SKM-1 treated with dmso at 0.1 percent for 144 hours (cell line): ENCODE results near the gene CNTFR.

Experiments used
- DNase-seq: peaks from one replicate; lab custom pipeline; 2025; ENCODE audit not compliant: unreplicated experiment; lab: John Stamatoyannopoulos, UW

Gene CNTFR

DNA sequence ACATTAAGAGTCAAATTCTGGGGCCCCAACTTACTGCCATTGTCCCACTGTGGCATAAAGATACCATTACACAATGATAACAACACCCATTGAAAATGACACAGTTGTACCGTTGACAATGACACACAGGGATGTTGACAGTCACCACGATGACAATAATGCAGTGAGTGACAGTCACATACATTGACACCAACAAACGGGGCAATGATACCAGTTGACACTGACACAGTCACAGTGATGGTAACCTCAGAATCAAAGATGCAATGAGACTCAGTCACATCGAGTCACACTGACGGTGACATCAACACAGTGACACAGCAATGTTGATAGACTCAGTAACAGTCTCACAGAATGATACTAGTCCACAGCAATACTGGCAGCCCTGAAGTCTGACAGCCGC, 16.9 kb downstream of the CNTFR start:
- DNase-seq = no peak

DNA sequence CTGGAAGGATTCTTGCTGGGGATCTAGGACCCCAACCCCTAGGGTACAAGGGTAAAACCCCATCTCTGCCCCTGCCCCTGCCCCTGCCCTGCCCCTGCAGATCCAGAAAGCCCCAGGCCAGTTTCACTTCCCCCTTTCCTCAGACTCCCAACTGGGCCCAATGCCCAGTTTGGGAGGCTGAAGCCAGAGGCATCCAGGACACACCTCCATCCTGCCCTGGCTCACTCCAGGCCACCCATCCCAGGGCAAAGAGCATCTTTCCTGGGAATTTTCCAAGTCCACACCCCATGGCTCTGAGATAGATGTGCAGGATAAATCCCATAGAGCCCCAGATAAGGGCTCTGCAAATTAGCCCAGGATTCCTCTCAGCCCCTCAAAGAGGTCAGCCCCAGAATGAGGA, 17.4 kb downstream of the CNTFR start:
- no peak for DNase-seq

DNA sequence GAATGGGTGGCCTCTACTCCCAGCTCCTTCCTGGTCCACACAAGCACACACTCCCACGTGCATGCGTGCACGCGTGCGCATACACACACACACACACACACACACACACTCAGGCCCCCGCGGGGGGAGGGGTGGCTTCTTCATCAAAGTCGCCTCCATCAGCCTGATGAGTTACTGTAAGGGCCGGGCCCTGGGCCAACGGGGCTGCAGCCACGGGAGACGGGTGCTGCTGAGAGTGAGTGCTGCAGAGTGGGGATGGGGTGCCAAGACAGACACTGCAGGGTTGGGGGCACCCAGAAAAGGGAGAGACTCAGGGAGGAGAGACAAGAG, 18.1 kb downstream of the CNTFR start:
- DNase-seq = no peak

DNA sequence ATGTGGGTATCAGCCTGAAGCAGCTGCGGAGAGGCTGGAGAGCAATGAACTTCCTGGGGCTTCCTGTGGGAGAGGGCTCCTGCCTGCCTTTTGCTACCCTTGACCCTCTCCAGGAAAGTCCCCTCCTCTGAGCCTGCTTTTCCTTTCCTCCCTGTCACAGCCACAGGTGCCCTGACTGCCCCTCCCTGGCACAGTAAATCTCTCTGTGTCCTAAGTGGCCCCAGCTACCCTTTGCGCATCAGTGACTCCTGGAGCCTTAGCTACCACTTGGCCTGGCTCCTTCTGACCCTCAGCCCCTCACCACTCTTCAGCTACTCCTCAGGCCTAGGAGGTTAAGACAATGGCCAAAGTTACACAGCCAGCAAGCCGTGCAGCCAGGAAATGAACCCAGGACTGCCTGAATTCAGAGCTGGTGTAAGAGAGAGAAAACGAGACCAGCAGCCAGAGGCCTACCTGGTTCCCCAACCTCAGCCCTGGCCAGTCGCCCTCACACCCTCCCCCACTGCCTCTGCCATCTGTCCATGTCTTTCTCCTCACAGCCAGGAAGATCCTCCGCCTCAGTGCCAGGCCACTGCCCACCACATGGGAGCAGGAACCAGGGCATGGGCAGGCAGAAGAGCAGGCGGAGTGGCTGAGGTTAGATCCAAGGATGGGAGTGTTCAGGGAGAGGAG, 18.6 kb downstream of the CNTFR start:
- DNase-seq = no peak

DNA sequence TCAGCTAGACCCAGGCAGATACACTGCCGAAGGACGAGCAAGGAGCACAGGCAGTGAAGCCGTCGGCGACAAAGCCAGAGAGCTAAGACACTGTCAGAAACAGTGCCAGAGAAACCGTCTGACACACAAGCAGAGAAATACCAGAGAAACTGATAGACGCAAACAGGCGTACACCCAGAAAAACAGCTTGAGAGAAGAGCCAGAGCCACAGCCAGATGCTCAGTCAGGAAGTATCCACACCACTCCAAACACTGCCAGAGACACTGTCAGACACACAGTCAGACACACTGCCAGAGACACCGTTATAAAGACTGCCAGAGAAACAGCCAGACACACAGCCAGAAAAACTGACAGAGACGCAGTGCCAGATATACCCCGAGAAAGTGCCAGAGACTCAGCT, 19.1 kb downstream of the CNTFR start:
- no peak for DNase-seq

DNA sequence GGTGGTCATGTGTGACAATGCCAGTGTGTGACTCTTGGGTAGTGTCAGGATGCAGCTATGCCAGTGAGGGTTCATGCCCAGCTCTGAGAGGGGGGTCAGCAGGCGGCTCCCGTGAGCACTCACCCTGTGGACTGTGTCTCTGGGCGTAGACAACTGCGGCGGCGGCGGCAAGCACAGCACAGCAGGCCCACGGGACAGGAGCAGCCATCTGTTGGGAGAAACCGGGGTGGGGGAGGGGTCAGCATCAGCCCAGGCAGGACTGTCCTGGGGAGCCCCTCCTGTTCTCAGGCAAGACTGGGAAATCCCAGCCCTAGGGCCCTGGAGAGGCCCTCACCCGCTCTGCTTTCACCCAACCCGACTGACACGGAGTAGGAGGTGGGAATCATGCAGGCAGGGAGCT, 20.8 kb downstream of the CNTFR start:
- no peak for DNase-seq

DNA sequence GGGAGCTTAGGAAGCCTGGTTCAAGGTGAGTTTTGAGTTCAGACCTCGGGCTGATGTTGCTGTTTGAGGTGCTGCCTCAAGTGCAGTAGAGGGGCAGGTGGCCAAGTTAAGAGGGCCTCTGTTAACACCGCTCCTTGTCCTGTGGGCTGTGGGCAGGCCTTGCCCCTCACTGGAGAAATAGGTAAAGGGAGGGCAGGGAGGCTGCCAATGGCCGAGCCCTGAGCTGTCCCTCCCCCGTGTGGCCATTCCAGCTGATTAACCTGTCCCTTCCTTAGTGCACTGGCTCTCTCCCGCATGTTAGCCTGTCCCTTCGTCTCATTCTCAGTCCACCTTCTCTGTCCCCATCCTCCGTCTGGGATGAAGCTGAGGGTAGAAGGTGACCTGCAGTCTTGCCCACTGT, 21.4 kb downstream of the CNTFR start:
- no peak for DNase-seq

DNA sequence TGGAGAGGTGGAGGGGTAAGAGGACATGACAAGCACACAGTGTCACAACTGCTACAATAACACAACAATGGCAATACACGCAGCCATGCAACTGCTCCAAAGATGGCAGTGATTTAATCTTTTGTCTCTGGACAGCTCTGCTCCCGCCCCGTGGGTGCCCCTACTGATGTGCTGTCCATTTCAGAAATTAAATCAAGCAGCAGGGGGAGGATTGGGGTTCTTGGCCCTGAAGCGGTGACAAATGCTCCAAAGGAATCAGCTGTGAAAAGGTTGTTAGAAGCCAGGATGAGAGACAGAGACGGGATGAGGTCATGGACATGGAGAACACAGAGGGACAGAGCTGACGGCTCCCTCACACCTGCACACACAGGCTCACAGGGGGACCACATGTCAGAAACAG, 22.6 kb downstream of the CNTFR start:
- DNase-seq = no peak

DNA sequence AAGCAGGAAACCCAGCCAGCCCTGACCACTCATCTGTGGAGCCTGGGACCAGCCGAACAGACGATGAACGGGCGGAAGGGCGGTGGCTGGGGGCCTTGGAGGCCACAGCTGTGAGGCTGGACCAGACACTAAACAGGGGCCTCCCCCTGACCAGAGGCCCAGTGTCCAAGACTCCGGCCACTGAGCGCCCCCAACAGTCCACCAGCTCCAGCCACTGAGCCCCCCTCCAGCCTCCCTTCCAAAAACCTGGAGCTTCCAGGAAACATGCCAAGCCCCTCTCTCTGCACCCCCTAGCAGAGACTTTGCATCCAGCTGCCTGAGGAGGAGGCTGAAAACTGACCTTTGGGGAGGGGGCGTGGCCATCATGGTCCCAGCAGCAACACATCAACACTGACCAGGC, 23.2 kb downstream of the CNTFR start:
- no peak for DNase-seq

DNA sequence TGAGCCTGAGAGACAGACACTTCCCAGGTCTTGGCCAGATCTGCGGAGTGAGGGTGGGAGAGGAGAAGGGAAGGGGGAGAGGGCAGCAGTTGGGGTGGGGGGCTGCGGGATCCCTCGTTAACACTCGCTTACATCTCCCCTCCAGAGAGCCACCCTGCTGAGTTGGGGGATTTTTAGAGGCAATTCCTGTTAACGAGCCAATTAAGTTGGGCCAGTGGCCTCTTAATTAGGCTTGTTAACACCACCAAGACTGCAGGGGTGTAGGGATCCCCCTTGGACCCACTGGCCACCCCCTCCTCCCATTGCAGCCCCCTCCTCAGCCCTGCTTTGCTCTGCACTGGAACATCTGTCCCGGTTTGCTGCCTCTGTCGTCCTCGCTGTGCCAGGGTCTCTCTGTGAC, 23.7 kb downstream of the CNTFR start:
- DNase-seq = no peak

DNA sequence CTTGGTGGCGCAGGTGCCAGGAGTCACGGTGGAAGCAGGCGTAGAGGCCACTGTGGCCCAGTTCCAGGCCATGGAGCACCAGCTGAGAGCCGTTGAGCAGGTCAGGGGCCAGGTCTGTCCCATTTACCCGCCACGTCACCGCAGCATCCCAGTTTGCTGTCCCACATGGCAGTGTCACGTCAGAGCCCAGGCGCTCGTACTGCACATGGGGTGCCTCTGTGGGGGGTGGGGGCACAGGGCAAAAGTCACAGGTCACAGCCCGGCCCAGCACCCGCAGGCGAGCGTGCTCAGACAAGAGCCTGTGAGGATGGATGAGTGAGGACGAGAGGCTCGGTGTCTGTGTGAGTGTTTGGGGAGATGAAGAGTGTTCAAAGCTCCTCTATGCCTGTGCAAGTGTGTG, 24.9 kb downstream of the CNTFR start:
- DNase-seq = no peak

DNA sequence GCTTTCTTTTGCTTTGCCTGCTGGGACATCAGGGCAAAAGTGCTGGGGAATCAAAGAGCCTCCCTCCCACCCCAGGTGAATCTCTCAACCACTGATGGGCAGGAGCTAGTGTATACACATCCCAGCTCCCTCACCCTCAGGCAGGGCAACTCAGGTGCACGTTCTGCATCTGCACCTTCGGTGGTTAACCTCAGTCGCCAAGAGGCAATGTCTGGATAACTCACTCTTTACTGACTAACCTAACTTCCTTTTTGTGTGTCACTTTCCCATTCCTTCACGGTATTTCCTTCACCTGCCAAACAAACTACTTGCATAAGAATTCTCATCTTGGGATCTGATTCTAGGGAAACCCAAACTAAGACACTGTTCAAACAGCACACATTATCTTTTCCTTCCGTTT, 26.3 kb downstream of the CNTFR start:
- DNase-seq = no peak

DNA sequence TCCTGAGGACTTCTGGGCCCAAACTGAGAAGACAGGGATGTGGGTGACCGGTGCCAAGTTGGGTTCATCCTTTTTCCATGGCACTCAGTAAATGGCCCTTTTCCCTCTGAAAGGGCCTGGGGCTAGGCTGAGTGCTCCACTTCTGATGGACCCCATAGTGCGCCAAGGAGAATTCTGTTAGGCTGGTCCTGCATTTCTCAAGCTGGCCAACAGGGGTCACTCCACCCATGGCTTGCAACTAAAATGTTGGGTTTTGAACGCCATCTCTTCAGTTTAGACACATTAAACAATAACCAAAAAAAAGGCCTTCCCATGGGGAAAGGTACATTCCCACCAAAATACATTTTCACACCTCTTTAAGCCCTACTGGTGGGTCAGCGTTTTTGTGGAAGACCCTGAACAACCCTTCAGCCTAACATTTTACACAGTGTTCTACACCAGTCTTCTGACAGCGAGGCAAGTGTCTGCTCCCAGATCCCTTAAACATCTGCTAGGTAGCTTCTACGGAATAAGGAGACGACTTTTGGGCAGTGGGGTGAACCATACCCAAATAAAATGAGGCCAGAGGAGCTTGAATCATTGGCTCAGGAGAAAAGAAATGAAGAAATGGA, 27.3 kb downstream of the CNTFR start:
- DNase-seq = no peak

DNA sequence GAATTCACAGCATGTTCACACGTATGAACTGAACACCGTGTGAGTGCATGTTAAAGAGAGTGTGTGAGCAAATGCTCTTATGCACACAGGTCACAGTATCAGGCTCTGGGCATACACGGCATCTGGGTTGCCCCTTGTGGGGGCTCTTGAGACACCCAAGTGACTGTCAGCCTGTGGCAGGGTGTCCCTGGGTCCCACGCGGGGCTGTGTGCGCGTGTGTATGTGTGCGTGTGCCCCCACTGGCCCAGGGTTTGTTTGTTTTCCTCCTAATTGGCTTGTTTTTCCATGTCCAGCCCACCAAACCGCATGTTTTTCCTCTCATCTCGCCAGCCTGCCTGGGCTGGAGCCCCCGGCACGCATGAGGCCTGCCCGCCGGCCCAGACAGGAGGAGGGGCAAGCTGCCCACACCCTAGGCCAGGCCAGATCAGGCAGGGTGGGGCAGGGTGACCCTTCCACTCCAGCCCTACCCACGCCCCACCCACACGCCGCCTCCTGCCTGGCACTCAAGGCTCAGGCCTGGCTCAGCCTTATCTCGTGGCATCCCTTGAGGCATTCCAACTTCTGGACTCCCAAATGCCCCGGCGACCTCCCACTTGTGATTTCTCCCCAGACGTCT, 28.8 kb downstream of the CNTFR start:
- no peak for DNase-seq

DNA sequence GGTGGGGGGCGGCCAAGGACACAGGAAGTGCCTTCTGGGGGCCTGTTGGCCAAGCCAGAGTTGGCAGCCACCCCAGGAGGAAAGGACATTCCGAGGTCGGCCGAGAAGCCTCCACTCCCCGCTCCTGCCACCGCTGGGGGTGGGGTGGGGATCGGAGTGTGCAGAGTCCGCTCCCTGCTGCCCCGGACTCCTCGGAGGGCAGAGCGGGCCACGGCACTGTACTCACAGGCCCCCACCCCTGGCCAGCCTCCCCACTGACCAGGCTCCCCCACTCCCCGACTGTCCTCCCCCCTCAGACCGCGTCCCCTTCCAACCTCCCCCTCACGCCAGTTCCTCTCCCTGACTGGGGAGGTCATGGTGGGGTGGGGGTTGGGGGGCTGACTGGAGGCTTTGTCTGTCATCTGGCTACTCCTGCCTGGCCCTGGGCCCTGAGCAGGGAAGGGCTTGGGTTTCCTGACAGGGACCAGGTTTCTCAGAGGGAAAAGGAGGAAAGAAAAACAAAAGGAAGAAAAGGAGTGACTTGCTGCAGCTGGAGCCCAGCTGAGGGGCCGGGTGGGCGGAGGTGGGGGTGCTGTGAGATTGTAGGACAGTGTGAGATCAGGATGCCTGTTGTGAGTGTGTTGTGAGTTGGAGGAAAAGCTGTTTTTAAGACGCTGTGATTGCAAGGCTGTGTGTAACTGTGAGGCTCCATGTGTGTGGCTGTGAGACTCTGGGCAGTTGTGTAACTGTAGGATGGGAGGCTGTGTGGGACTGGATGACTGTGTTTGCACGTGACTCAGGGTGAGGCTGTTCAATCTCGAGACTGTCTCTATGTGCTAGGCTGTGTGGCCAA, 29.7 kb downstream of the CNTFR start:
- no peak for DNase-seq

DNA sequence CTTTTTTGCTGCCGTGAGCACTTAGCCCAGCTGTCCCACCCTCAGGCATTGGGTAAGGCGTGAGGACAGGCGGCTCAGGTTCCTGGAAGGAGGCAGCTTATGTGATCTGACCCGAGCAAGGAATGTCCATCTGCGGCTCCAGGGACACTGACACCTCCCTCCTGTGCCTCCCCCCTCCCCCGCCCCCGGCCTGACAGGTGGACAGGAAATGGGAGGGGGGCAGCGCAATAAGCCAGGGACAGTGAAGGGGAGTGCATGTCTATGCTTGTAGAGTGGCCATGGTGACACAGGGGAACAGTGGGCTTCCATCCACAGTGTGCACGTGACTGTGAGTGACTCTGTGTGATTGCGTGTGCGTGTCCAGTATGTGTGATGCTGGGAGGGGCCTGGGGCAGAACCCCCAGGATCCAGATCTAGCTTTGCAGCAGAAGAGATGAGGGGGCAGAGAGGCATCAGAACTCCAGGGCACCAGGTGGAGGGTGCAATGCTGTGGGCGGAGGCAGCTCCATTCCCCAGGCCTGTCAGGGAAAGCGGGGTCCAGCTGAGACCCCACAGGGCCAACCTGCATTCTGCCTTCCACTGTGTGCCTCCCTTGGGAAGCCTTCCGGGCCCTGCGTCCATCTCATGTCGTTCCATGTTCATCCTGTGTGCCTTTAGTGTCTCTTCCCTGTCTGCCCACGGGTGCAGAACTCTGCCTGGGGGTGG, 30.5 kb downstream of the CNTFR start:
- no peak for DNase-seq

DNA sequence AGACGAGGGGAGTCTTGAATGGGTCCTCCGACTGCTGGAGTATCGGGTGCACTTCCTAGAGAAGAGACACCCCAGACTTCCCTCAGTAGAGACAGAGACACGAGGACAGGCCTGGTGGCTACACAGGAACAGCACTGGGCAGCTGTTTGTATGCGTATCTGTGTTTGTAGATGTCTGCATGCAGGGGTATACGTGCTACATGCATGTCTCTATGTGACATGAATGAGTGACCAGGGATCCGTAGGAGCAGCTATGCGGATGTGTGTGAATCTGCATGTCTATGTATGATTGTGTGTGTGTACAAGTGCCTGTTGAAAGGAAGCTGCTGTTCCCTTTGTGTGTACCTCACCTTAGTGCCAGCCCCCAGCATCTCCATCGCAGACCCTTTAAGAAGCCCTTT, 31.2 kb downstream of the CNTFR start:
- DNase-seq = no peak

DNA sequence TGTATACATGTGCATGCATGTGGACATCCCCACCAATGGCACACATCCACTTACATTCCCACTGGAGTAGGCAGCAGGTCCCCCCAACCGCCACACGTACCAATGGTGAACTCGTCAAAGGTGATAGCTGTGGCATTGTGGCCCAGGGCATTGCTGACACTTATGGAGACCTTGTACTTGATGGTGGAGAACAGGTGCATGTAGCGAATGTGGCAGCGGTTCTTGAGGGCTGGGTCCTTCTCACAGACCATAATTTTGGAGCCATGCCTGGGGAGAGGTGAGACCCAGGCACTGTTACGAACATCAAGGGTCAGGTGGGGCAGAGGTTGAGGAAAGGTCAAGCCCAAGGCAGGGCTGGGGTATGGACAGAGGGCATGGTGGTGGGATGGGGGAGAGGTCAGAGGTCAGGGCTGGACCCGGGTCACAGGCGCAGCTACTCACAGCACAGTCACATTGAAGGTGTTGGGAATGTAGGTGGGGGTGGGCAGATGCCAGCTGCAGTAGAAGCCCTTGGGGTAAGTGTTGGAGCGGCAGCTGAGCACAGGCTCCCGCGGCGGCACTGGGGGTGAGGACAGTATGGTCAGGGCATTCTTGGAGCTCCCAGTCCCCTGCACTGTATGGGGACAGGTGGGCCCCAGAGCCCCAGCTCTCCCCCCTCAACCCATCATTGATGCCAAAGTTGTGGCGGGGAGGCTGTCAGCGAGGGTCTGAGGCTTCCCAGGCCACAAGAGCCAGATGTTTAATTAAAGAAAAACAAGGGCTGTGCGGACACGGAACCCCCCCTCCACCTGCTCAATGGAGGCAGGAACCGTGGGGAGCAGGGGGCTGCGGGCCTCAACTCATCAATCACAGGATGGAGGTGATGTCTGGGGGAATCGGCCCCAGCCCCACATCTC, 31.9 kb downstream of the CNTFR start:
- no peak for DNase-seq

DNA sequence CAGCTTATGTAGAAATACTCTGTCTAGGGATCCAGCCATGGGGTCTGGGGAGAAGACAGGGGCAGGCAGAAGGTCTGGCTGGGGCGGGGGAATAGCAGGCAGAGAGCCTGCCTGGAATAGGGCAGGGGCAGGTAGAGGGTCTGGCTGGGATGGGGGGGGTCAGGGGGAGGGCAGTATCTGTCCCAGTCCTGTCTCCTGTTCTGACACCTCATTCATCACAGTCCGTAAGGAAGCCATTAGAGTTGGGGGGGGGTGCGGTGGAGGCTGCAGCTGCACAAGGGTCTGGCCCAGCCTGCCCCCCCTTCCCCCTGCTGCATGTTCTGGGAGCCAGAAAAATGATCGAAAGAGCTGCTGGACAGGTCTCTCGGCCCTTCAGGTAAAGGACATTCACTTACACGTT, 32.6 kb downstream of the CNTFR start:
- no peak for DNase-seq

DNA sequence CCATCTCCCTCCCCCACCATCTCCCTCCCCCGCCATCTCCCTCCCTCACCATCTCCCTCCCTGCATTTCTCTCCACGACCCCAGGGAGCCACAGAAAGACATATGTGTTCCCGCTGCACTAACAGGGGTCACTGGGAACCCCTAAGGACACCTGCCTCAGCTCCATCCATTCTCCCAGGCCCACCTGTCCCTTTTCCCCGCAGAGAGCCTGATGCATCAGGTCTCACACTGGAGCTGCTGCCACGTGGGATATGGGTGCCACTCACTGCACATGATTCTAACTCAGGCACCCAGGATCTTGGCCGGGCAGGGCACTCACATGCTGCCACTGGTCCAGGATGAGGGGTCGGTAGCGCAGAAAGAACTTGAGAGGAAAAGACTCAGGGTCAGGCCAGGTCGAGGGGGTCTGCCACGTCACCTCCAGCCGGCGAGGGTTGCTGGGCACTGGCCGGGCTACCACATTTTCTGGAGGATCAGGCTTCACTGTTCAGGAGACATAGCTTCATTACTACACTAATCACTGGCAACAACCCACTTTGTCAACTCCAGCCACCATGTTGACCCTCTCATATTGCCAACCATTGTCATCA, 33.5 kb downstream of the CNTFR start:
- no peak for DNase-seq
